ENCODE results near the gene GBP7. TPM values are rescaled to one million over a fixed set of nuclear protein-coding genes. Genes with fewer than 3 reads are reported as not detected.

GBP7 gene
- total RNA-seq, 1 donor from 2014 or later: not detected

GRCh38 chr1:89203166-89203565, 27.4 kb upstream of the GBP7 start:
- no peak overlapping the region for H2AFZ ChIP-seq (replicated peaks)
- no peak overlapping the region for H3K27ac ChIP-seq
- H3K4me3 Mint-ChIP-seq: no peak overlapping the region
- no peak for DNase-seq (ENCODE audit: low spot score)
- H3K9me3 Mint-ChIP-seq: peaks cover 13% of the 10 kb centered on the region
- H3K9me3 ChIP-seq (ENCODE audit: low read depth): no peaks in the 10 kb centered on the region
- H3K79me2 ChIP-seq (ENCODE audit: low read depth): no peaks in the 10 kb centered on the region
- no peak overlapping the region for H3K27ac Mint-ChIP-seq
- no peak overlapping the region for H3K9ac ChIP-seq
- H3K4me2 ChIP-seq: no peak overlapping the region
- no peaks in the 10 kb centered on the region for H3K4me1 ChIP-seq
- no peaks in the 10 kb centered on the region for H4K20me1 ChIP-seq (ENCODE audit: low read depth)
- no peaks in the 10 kb centered on the region for H3K27me3 Mint-ChIP-seq (ENCODE audit: insufficient read depth, low read depth)
- no peaks in the 10 kb centered on the region for H3K36me3 Mint-ChIP-seq
- no peak overlapping the region for H3K4me3 ChIP-seq
- no peaks in the 10 kb centered on the region for H3K36me3 ChIP-seq
- no peaks in the 10 kb centered on the region for H3K27me3 ChIP-seq
- TF ChIP-seq EZH2 (IDR thresholded peaks at IDR 0.05): no peak
- no peak for TF ChIP-seq EZH2phosphoT487 (IDR thresholded peaks at IDR 0.05)
- TF ChIP-seq, protein P1, sequence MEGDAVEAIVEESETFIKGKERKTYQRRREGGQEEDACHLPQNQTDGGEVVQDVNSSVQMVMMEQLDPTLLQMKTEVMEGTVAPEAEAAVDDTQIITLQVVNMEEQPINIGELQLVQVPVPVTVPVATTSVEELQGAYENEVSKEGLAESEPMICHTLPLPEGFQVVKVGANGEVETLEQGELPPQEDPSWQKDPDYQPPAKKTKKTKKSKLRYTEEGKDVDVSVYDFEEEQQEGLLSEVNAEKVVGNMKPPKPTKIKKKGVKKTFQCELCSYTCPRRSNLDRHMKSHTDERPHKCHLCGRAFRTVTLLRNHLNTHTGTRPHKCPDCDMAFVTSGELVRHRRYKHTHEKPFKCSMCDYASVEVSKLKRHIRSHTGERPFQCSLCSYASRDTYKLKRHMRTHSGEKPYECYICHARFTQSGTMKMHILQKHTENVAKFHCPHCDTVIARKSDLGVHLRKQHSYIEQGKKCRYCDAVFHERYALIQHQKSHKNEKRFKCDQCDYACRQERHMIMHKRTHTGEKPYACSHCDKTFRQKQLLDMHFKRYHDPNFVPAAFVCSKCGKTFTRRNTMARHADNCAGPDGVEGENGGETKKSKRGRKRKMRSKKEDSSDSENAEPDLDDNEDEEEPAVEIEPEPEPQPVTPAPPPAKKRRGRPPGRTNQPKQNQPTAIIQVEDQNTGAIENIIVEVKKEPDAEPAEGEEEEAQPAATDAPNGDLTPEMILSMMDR (IDR thresholded peaks at IDR 0.05): no peak
- H3K4me1 Mint-ChIP-seq: no peaks in the 10 kb centered on the region
- no peaks in the 10 kb centered on the region for H3F3A ChIP-seq (ENCODE audit: low read depth)

GRCh38 chr1:89201106-89201794, 25.4 kb upstream of the GBP7 start:
- Mint-ChIP-seq H3K4me1 (no peaks in the 10 kb centered on the region), H3K27me3 (ENCODE audit: insufficient read depth, low read depth) (no peaks in the 10 kb centered on the region), H3K4me3 (no peak overlapping the region), H3K36me3 (no peaks in the 10 kb centered on the region), H3K9me3 (peaks cover 8% of the 10 kb centered on the region), H3K27ac (no peak overlapping the region)
- Histone ChIP-seq H3K36me3 (no peaks in the 10 kb centered on the region), H3K9me3 (ENCODE audit: low read depth) (no peaks in the 10 kb centered on the region), H3K9ac (no peak overlapping the region), H3K27me3 (no peaks in the 10 kb centered on the region), H3K4me1 (no peaks in the 10 kb centered on the region), H3K4me3 (no peak overlapping the region), H2AFZ (replicated peaks) (no peak overlapping the region), H3K79me2 (ENCODE audit: low read depth) (no peaks in the 10 kb centered on the region), H3F3A (ENCODE audit: low read depth) (no peaks in the 10 kb centered on the region), H3K4me2 (no peak overlapping the region), H3K27ac (no peak overlapping the region), H4K20me1 (ENCODE audit: low read depth) (no peaks in the 10 kb centered on the region)
- no peak for DNase-seq (ENCODE audit: low spot score)
- TF ChIP-seq EZH2 (IDR thresholded peaks at IDR 0.05) (no peak), EZH2phosphoT487 (IDR thresholded peaks at IDR 0.05) (no peak)
- TF ChIP-seq, protein P1 (IDR thresholded peaks at IDR 0.05): no peak

DNA sequence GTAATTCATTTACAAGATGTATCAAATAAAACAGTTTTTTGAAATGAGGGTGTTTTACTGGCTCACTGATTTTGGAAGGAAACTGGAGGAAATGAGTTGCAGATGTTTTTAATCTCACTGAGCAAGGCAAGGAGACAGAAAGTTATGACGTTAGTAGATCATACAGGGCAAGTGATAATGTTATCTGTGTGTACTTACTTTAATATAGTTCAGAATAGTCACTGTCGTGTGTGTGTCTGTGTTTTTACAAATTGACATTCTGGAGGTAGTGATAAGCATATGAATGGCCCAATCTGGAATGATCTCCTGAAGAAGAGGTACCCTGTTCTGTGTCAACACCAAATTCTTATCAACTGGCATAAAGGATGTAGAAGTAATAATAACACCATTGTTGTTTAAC, 24.9 kb upstream of the GBP7 start:
- H3K4me2 ChIP-seq: no peak overlapping the region
- Mint-ChIP-seq H3K27me3 (ENCODE audit: insufficient read depth, low read depth) (no peaks in the 10 kb centered on the region), H3K4me3 (no peak overlapping the region), H3K27ac (no peak overlapping the region), H3K4me1 (no peaks in the 10 kb centered on the region), H3K9me3 (peaks cover 8% of the 10 kb centered on the region), H3K36me3 (no peaks in the 10 kb centered on the region)
- H3K79me2 ChIP-seq (ENCODE audit: low read depth): no peaks in the 10 kb centered on the region
- no peaks in the 10 kb centered on the region for H3F3A ChIP-seq (ENCODE audit: low read depth)
- TF ChIP-seq, protein P1 (IDR thresholded peaks at IDR 0.05): no peak
- no peak for TF ChIP-seq EZH2 (IDR thresholded peaks at IDR 0.05)
- no peak for TF ChIP-seq EZH2phosphoT487 (IDR thresholded peaks at IDR 0.05)
- no peaks in the 10 kb centered on the region for H3K36me3 ChIP-seq
- H3K9ac ChIP-seq: no peak overlapping the region
- no peaks in the 10 kb centered on the region for H3K9me3 ChIP-seq (ENCODE audit: low read depth)
- H3K4me3 ChIP-seq: no peak overlapping the region
- DNase-seq (ENCODE audit: low spot score): no peak
- no peaks in the 10 kb centered on the region for H4K20me1 ChIP-seq (ENCODE audit: low read depth)
- H3K27me3 ChIP-seq: no peaks in the 10 kb centered on the region
- no peak overlapping the region for H2AFZ ChIP-seq (replicated peaks)
- H3K27ac ChIP-seq: no peak overlapping the region
- H3K4me1 ChIP-seq: no peaks in the 10 kb centered on the region
